HG03135 (cell line): ENCODE data around the gene QSER1.
"Not testable (repeated sequence)": the region's sequence is repeated elsewhere in the genome, so short reads cannot be mapped to it uniquely, and the experiment has no call there.

Experiments
- ATAC-seq: cut with Tn5 transposase; IDR thresholded peaks from one replicate; pipeline ENCODE4 v1.9.1; 2021; ENCODE audit warnings: mild to moderate bottlenecking, moderate library complexity; ENCODE audit not compliant: unreplicated experiment

The QSER1 gene

DNA sequence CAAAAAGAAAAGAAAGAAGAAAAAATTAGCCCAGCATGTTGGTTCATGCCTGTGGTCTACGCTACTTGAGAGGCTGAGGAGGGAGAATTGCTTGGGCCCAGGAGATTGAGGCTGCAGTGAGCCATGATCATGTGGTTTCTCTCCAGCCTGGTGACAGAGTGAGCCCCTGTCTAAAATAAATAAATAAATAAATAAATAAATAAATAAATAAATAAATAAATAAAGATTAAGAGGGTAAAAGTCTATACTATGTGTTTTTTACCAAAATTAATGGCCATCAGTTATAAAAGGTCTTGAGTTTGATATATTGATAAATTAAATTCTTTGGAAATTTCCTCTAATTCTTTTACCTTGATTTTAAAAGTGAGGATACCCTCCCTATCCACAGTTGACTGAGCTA, 97.9 kb downstream of the QSER1 start:
- no peak for ATAC-seq

DNA sequence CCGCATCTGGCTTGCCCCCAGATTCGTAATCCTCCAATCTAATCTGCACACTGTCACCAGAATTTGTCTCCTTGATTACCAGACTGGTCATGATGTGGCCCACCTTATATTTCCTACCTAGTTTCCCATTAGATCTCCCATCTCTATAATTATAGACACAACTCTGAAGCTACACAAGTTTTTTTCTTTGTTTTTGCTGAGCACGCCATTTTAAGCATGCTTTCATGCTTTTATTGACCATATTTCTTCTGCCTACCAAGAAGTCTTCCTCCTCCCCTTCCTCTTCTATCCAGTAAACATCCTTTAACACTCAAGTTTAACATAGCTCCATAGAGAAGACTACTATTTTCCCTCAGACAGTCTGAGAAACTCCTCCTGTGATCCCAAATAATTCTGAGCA, 98.8 kb downstream of the QSER1 start:
- ATAC-seq: no peak

DNA sequence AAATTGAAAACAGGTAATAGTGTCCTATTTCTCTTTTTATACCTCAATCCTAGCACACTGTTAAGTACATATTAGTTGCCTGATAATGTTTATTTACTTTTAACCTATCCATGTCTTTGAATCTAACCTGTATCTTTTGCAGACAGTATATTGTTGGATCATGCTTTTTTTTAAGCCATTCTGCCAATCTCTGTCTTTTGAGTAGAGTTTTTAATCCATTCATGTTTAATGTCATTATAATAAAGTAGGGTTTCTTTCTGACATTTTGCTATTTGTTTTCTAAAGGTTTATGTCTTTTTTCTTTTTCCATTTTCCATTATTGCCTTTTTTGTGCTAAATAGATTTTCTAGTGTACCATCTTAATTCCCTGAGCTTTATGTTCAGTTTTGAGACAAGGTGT, 99.3 kb downstream of the QSER1 start:
- ATAC-seq: no peak

GRCh38 chr11:33000181-33000580, 107.6 kb downstream of the QSER1 start:
- ATAC-seq: no peak

- no peak for ATAC-seq
Observed at GRCh38 chr11:33001281-33001680, 108.7 kb downstream of the QSER1 start.

GRCh38 chr11:33001751-33002542, 109.3 kb downstream of the QSER1 start:
- ATAC-seq: no peak

- no peak for ATAC-seq
Observed at GRCh38 chr11:33005175-33005574, 112.6 kb downstream of the QSER1 start.

DNA sequence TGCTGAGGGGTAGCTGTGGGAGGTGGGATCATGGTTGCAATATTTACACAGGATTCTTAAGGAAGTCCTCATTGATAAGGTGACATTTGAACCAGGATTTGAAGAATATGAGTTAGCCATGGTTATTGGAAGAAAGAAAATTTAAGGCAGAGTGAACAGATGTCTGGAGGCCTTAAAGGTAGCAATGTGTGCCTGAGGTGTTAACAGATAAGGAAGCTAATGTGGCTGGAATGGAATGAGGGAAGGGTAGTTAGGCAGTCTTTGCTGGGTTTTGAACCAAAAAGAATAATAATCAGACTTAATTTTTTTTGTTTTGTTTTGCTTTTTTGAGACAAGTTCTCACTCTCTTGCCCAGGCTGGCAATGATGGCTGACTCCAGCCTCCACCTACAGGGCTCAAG, 113.4 kb downstream of the QSER1 start:
- no peak for ATAC-seq

- ATAC-seq: no peak
Observed at GRCh38 chr11:33013755-33014154, 121.1 kb downstream of the QSER1 start.

DNA sequence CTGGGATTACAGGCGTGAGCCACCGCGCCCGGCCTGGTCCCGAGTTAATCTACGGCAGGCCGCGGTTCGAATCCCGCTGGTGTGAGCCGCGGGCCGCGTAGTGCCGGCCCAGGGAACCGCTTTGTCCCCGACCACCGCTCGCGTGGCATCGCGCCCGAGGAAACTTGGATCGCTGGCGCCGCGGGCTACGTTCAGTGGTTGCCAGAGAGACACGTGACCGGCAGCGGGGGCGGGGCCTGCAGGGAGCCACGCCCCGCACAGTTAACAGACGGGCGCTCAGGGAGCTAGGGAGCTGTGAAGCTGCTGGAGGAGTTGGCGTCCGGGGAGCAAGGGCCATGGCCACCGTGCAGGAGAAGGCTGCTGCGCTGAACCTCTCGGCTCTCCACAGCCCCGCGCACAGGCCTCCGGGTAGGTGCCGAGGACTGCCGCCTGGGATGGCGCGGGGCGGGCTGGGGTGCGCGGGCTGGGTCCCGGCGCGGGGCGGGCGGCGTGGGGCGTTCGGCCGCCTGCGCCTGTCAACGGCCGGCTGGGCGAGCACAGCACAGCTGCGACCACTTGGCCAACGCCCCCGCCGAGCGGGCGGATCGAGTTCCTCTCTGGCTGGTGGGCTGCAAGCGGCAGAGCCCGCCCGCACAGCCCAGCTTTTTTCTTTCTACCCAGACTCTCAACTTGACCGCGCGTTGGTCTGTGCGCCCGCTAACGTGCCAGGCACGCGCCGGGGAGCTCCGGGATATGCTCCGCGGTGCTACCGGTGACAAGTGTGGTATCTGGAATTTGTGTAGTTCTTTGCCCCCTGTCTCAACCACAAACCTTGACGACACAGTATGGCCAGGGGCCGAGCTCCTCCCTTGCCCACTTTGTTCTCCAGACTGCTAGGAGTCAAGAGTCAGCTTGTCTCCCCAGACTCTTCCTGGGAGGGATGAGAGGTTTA, 123.3 kb downstream of the QSER1 start, which contains the start of gene DEPDC7:
TSS of gene DEPDC7 (plus strand) at position 258 of the 931 bp plus-strand sequence. CDS start at position 336, 78 bp downstream.
- peak; percentile 77 for ATAC-seq

GRCh38 chr11:33016654-33017053, 124.0 kb downstream of the QSER1 start:
- ATAC-seq: no peak

GRCh38 chr11:33017478-33017877, 124.9 kb downstream of the QSER1 start:
- no peak for ATAC-seq

GRCh38 chr11:33017965-33018364, 125.4 kb downstream of the QSER1 start:
- ATAC-seq: no peak

- ATAC-seq: no peak
Observed at GRCh38 chr11:33018840-33019239, 126.2 kb downstream of the QSER1 start.

DNA sequence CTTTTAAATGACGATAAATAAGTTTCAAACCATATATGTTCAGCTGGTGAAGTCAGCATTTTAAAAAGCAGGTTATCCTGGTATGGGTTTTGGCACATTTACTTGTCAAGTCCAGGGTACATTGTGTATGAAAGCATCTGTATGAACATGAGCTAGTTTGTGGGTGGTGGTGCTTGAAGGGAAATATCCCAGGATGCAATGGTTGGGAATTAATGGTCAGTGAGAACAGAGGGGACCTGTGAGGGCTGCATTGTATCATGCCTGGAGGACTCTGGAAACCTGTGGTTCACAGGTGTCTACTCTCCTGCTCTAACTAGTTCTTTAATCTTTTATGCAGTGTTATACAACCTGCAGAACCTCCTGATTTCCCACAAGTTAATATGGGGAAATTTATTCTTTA, 128.9 kb downstream of the QSER1 start:
- no peak for ATAC-seq

DNA sequence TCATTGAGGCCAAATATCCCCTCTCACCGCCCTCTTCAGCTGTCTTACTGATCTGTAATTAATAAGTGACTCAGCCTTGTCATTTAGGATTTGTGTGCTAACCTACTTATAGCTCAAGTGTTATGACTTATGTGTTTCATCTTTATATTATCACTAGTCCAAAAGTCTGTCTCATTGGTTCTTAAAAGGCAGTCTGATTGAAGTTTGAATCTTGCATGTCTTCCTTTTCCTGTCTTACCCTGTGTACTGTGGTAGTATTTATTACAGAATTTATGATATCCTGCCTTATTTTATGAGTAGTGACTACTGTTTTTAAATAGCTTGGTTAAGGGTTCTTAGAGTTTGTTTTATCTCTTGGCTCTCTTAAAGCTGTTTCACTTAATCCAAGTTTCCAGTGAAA, 129.3 kb downstream of the QSER1 start:
- no peak for ATAC-seq

GRCh38 chr11:33025339-33025722, 132.7 kb downstream of the QSER1 start:
- no peak for ATAC-seq

- ATAC-seq: no peak
Observed at GRCh38 chr11:33027233-33027632, 134.6 kb downstream of the QSER1 start.

GRCh38 chr11:33027846-33028536, 135.4 kb downstream of the QSER1 start:
- ATAC-seq: no peak

DNA sequence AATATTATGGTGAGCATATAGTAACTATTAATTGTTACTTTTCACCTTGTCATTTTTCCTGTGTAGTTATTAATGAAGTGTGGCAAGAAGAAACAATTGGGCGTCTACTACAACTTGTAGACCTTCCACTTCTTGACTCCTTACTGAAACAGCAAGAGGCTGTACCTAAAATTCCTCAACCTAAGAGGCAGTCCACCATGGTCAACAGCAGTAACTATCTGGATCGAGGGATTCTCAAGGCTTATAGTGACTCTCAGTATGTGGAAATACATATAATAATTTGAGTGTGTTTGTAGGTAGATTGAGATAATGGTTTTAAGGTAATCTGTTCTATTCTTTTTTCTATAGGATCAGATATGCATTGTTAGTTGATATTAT, 135.9 kb downstream of the QSER1 start:
- ATAC-seq: no peak

- ATAC-seq: not testable (repeated sequence)
Observed at GRCh38 chr11:33029218-33029617, 136.6 kb downstream of the QSER1 start.
